ENCODE data around the gene LRRC71.
"Not testable (repeated sequence)": the region's sequence is repeated elsewhere in the genome, so short reads cannot be mapped to it uniquely, and the experiment has no call there.

LRRC71 gene

GRCh38 chr1:156905651-156906050 is 14.8 kb upstream of the LRRC71 start:
- DNase-seq = no peak

- DNase-seq = no peak
These were observed 14.1 kb upstream of the LRRC71 start for GRCh38 chr1:156906206-156906906.

DNA sequence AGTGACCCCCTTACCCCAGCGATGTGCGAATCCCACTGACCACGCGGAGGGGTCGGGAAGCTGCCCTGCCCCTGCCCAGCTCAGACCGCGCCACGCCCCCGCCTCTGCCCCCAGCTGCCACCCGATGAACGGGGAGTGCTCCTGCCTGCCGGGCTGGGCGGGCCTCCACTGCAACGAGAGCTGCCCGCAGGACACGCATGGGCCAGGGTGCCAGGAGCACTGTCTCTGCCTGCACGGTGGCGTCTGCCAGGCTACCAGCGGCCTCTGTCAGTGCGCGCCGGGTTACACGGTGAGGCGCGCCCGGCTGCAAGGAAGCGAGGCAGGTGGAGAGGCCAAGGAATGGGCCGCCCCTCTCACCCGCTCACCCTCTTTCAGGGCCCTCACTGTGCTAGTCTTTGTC is 11.9 kb upstream of the LRRC71 start:
- DNase-seq = no peak

GRCh38 chr1:156908955-156909354 is 11.5 kb upstream of the LRRC71 start:
- no peak for DNase-seq

GRCh38 chr1:156909671-156910070 is 10.8 kb upstream of the LRRC71 start:
- no peak for DNase-seq

DNA sequence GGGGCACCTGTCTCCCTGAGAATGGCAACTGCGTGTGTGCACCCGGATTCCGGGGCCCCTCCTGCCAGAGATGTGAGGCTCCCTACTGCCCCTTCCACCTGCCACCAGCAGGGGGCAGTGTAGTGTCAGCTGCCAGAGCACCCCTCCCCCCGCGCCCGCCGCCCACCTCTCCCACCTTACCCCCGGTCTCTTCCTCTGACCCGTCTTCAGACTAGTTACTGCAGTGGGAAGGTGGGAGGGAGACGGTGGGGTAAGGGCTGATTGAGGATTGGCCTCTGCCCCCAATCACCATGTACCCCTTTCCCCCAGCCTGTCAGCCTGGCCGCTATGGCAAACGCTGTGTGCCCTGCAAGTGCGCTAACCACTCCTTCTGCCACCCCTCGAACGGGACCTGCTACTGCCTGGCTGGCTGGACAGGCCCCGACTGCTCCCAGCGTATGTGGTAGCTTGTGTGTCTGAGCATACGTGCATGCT is 10.1 kb upstream of the LRRC71 start:
- DNase-seq = no peak

DNA sequence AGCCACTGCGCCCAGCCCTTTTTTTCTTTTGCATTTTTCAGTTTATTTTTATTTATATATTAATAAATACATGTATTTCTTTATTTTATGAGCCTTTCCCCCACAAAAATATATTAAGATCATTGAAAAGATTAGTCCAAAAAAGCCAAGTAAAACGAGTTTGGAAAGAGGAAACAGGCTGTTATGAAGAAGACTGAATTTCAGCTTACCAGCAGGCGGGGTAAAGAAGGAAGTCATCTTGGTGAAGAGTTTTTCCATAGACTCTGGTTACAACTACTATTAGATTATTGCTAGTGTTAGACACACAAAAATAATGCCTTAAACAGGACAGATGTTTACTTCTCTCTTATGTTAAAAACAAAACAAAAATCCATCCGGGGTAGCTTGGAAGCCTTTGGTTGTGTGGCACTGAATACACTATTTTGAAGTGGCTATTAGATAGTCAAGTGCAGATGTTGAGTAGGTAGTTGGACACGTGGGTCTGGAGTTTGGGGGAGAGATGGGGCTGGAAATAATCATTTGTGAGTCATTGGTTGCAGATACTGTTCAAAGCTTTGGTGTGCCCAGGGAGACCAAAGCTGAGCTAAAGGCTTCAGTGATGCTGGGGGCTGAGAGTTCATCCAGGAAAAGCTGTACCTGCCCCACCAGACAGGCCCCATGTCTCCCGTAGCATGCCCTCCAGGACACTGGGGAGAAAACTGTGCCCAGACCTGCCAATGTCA is 8.7 kb upstream of the LRRC71 start:
- DNase-seq = no peak

DNA sequence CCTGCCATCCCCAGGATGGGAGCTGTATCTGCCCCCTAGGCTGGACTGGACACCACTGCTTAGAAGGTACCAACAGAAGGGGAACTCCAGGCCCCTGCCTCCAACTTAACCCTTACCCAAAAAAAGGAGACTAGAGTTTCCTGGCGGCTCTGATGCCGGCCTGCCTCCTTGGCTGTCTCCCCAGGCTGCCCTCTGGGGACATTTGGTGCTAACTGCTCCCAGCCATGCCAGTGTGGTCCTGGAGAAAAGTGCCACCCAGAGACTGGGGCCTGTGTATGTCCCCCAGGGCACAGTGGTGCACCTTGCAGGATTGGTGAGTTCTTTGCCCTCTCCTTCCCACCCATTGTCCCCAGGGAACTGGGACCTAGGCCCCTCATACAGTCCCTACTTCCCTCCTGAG is 8.1 kb upstream of the LRRC71 start:
- no peak for DNase-seq

GRCh38 chr1:156912861-156913808 is 7.3 kb upstream of the LRRC71 start:
- no peak for DNase-seq

- no peak for DNase-seq
These were observed 6.5 kb upstream of the LRRC71 start for GRCh38 chr1:156913809-156914387.

- no peak for DNase-seq
These were observed 6.0 kb upstream of the LRRC71 start for GRCh38 chr1:156914440-156914856.

DNA sequence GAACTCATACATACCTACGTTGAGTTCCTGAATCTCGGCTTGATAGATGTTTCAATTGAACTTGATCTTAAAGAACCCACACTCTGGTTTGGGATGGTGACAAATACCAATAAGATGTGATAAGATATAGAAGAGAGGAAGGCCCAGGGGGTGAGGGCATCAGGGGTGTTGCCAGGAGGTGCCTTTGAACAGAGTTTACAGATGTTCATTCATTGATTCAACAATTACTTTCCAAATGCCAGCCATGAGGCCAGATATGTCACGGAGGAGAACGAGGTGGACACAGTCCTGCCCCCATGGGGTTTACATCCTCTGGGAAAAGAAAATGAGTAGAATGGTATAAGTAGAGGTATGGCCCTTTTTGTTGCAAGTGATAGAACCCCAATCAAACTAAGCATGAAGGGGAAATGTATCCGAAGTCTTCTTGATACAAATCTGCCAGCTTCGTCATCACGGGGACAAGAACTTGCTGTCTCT is 659 bp downstream of the LRRC71 start:
- no peak for DNase-seq

DNA sequence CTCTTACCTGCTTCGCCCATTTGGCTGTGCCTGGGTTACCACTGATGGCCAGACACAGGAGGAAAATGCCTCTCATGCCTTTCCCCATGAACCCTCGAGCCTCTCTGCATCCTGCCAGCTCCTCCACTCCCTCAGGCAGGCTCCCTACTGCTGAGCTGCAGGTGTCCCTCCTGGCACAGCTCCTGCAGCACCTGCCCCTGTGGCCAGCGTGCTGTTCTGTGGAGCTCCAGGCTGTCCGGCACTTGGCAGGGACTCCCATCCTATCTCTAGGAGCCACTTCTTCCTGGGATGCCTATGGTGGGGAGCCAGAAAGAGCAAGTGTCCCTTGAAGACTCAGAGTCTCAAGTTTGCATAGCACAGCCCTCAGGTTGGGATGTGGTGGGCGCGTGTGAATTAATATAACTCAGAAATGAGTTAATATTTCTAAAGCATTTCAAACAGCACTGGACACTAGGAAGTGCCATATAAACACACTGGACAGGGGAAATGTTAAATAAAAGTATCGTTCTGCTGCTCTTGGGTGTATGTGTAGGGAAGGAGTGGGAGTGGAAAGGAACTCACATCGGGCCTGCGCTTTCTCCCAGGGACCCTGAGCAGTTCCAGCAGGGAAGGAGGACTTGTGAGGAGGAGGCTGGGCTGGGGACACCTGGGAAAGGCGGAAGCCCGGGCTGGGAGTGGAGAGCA is 2.7 kb downstream of the LRRC71 start:
- DNase-seq = peak; percentile 53

- peak; percentile 68 for DNase-seq
These were observed 3.4 kb downstream of the LRRC71 start for GRCh38 chr1:156923670-156924477.

GRCh38 chr1:156924478-156925153 is 4.2 kb downstream of the LRRC71 start:
- DNase-seq = no peak

DNA sequence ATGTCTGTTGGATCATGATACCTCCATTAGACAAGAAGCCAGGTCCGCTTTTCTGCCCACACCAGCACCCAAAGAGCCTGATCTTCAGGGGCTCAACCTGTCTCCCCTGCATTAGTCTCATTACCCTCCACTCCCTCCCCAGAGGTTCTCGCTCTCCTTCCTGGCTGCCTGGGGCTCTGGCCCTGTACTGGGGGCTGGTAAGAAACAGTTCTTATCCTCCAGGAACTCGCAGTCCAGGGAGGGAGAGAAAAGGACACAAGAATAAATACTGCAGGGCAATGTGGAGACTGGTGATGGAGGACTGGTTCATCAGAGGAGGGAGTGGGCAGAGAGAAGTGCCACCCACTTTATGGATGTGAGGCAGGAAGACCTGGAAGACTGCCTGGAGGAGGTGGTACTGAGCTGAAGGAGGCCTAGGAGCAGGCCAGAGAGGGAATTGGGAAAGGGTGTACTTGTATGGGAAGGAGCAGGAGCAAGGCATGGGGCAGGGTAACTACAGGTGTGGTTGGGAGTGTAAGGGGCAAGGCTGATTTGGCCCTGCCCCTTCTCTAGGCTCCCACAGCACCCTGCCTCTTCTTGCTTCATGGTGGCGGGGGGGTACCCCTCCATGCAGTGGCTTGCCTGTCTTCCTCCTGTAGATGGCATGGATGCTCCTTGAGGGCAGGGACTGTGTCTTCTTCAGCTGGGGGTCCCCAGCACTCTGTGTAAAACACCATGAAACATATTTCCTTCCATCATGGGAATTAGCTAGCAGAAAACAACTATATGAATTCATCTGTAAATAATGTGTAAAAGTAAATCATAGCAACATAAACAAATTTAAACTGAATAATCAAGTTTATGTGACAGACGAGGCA is 5.0 kb downstream of the LRRC71 start:
- no peak for DNase-seq

DNA sequence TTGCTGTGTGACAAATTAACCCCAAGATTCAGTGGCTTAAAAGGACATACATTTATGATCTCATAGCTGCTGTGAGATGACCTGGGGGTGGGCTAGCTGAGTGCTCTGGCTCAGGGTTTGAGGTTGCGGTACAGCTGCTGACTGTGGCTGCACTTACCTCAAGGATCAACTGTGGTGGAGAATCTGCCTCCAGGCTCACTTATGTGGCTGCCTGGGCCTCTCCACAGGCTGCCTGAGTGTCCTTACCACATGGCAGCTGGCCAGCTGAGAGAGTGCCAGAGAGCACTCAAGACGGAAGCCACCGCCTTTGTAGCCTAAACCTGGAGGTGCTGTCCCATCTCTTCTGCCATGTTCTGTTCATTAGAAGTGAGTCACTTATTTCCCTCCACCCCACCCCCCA is 5.7 kb downstream of the LRRC71 start:
- DNase-seq = no peak

- not testable (repeated sequence) for DNase-seq
These were observed 6.3 kb downstream of the LRRC71 start for GRCh38 chr1:156926695-156927094.

Measured in right kidney (tissue), 1 donor.